GM21737 (cell line): ENCODE data around the gene TRAF7.
"Not testable (repeated sequence)": the region's sequence is repeated elsewhere in the genome, so short reads cannot be mapped to it uniquely, and the experiment has no call there.

Experiments
- ATAC-seq: cut with Tn5 transposase; IDR thresholded peaks from one replicate; pipeline ENCODE4 v1.9.1; 2021; ENCODE audit warnings: mild to moderate bottlenecking, moderate library complexity; ENCODE audit not compliant: unreplicated experiment

TRAF7 gene

DNA sequence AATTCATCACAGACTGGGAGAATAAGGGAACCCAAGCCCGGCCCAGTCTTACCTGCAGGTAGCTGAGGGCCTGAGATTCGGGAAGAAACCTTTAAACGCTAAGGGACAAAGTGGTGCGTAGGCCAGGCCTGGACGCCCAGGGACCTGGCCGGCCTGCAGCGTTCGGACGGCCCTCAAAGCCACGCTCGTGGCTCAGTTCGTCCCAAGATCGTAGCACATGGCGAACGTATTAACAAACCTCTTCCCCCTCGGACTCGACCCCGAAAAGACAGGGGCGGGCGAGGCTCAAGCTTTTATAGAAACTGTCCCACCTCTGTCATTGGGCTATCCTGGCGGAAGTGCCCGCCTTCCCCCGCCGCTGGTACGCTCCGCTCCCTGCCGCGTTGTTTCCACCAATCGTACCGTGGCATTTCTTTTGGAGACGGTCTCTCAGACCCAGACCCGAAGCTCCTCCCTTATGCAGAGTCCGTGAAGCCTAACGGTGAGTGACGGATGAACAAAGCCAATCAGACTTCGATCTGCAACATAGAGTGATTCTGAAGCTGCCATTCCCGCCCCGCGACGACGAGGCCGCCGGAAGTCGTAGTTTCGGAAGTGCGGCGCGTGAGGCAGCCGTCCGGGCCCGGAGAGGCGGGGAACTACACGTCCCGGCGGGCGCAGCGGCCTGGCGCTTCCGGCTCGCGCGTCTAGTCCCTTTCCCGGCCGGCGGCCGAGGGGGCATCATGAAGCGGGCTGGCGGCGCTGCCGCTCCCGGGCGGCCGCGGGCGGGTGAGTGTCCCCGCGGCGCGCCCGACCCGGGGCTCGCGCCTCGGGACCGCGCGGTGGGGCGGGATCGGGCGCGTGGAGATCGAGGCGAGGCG is at the start of gene TRAF7:
TRAF7 (plus strand) TSS at position 692 of the 860 bp plus-strand sequence. CDS start 8,139 bp downstream, outside the sequence.
- peak; percentile 83 for ATAC-seq

DNA sequence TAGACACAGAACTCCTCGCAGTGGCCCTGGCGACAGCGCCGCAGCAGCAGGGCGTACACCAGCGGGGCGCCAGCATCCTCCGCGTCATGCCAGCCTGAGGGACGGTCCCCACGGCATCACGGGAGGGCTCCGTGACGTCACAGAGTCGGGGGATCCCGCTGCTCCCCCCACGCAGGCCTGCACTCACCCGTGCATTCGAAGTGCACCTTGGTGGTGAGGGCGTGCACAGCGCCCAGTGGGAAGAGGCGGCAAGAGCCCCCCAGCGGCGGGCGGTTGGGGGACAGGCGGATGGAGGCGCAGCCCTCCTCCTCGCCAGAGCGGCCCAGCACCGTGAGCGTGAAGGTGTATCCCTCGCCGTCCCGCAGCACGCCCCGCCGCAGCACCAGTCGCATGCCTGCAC is 49.4 kb upstream of the TRAF7 start:
- not testable (repeated sequence) for ATAC-seq

DNA sequence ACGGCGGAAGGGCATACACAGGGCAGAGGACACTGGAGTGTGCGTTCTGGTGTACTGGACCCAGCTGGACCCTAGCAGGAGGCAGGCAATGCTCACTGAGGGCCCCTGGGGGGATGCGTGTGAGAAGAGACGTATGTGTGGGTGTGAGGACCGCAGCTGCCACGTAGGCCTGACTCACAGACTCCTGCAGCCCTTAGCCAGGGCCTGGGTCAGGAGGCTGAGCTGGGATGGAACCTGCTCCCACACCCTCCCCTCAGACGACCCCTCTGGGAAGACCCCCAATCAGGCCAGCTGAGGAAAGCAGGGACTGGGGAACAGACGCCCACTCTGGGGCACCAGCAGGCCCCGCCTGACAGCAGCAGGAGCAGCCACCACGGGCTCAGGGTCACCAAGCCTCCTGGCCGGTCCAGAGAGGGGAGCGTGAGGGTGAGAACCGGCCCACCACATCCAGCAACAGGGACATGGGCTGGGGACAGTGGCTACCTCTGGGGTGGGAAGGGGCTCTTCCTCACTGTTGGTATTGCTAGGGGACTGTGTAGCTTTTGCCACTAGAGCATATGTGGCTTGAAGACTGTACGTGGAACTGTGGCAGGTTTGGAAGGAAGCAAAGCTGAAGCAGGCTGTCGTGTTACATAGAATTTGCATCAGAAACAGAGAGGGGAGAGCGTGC is 48.3 kb upstream of the TRAF7 start:
- not testable (repeated sequence) for ATAC-seq

DNA sequence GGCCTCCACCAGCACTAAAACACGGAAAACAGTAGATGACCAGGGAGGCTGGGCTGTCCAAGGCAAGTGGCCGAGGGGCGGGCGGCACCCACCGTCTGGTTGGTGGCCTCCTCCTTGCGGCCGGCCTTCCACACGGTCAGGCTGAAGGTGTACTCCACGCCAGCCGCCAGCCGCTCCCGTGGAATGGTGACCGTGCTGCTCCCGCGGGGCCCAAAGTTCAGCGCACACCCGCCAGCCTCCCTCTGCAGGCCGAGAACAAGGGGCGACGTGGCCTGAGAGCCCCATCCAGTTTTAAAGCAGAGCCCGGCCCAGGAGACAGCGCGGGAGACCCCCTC is 47.8 kb upstream of the TRAF7 start:
- ATAC-seq: not testable (repeated sequence)

DNA sequence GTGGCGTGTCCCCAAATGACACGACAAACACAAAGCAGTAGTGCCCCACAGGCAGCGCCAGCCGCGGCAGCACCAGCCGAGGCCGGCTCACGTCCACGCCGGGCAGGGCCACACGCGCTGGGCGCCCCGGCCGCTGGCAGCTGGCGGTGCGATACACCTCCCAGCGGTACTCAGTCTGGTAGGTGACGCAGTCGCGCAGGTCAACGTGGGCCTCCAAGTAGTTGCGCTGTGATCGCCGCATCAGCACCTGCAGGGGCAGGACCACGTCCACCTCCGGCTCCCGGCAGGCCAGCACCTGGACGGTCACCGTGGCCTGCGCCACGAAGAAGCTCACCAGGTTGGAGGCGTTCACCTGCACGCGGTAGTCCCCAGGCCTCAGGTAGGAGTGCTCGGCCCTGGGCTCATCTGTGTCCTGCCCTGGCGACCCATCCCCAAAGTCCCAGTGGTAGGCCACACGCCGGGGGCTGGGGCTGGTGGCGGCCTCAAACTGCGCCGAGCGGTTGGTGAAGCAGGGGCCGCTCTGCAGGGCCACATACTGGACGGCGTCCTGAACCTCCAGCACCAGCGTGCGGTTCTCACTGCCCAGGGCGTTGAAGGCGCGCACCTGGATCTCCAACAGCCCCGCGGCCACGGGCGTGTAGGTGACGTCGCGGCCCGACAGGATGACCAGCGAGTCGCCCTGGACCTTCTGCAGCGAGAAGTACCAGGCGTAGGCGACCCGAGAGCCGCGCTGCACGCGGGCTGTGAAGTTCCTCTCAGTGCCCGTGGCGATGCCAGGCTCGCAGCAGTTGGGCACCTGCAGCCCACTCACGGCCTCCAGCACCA is 46.9 kb upstream of the TRAF7 start:
- not testable (repeated sequence) for ATAC-seq

DNA sequence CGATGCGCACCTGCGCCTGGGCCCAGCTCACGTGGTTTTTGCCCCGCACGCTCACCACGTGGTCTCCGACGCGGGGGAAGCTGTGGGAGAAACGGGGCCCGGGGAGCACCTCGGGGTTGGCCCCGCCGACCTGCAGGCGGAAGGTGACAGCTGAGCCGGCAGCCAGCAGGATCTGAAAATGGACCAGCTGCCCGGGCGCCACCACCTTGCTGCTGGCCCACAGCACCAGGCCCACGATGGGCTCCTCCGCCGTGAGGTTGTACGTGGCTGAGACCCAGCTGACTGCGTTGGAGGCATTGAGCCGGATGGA is 46.4 kb upstream of the TRAF7 start:
- not testable (repeated sequence) for ATAC-seq

DNA sequence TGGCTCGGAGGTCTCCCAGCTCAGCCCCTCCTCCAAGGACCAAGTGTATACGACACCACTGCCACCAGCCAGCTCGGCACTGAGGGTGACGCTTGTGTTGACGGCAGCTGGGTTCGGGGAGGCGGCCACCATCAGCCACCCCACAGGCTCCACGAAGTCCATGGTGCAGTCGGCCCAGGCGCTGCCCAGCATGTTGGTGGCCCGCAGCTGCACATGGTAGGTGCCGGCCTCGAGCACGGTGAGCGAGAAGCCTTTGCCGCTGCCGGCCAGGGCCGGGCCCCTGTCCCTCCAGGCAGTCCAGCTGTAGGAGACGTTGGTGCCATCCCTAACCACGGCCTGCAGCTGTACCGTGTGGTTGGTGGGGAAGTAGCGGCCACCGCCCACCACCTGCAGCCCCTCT is 45.7 kb upstream of the TRAF7 start:
- not testable (repeated sequence) for ATAC-seq

DNA sequence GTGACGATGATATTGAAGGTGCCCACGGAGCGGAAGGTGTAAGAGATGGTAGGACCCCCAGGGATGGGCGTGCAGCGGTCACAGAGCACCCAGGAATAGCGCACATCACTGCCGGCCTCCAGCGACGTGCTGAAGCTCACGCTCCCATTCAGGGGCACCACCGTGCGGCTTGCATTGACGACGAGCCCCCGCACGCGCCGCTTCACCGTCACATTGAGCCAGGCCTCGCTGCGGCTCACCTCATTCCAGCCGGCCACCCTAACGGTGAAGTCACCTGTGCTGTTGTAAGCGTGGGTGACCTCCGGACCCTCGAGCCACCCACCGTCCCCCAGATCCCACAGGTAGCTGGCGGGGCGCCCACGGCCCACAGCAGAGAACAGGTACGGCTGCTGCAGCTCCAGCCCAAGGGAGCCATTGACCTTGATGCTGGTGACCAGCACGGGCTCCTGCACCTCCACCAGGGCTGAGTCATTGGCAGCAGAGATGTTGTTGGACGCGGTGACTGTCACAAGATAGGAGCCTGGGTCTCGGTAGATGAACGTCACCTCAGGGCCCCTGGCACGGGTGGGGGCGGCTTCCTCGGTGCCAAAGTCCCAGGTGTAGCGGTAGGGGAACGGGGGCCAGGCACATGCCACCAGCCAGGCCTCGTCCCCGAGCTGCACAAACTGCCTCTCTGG is 45.1 kb upstream of the TRAF7 start:
- not testable (repeated sequence) for ATAC-seq

DNA sequence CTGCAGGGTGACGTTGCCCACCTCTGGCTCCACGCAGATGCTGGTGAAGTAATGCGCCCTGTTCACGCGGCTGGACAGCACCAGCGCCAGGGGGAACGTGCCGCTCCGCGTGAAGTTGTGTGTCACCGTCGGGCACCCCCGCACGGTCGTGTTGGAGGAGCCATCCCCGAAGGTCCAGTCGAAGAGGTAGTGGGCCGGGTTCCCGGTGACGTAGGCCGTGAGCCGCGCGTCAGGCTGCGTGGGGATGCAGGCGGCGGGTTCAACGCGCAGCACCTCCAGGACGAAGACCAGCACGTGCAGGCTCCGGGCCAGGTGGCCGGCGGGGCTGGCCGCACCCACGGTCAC is 44.6 kb upstream of the TRAF7 start:
- ATAC-seq: not testable (repeated sequence)

DNA sequence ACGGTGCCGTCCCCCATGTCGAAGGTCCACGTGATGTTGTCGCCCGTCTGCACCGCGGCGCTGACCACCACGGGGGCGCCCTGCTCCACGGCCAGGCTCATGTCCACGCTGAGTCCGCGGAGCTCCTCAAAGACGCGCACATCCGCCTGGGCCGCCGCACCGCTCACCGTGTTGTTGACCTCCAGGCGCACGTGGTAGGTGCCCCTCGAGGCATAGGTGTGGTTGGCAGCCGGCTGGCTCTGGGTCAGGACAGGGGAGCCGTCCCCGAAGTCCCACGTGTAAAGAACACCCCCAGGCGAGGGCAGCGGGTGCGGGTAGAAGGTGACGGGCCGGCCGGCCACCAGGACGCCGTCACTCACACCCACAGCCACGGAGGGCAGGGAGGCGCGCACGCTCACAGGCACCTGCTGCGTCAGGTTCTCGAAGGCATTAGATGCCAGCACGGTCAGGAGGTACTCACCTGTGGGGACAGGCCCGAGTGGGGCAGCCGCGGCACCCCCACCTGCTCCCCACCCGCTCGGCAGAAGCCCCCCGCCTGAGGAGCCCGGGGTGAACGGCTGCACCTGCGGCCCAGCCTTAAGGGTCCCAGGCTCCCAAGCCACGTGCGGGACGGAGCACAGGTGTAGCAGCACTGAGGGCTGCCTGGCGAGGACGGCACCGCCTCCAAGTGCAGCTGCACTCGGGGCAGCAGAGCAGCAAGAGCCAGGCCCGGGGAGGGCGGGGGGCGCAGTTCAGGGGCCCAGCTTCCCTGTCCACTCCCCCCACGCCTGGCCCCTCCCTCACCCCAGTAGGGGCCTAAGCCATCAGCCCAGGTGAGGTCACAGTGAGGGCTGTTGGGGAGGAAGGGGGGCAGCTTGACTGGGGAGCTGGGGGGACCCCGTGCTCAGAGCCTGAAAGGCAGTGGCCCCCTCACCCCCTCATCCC is 43.9 kb upstream of the TRAF7 start:
- ATAC-seq: not testable (repeated sequence)

DNA sequence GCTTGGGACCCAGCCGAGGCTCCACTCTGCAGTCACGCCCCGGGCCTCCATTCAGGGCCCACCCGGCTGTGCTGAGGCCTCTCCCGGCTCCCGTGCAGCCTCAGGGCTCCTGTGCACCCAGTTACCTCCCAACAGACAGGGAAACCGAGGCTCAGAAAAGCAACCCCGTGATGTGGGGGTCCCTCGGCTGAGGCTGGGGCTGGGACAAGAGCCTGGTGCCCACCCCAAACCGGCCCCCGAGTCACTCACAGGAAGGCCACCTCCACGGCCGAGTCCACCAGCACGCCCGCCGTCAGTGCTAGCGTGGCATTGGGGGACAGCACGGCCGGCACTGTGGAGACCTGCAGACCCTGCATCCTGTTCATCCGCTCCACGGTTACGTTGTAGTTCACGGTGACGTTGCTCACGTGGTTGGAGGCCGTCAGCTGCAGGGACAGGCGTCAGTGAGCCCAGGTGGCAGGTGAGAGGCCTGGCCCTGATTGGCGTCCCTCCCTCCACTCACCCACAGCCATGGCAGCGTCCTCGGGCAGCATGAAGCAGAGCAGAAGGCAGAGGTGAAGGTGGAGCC is 43.0 kb upstream of the TRAF7 start:
- not testable (repeated sequence) for ATAC-seq

DNA sequence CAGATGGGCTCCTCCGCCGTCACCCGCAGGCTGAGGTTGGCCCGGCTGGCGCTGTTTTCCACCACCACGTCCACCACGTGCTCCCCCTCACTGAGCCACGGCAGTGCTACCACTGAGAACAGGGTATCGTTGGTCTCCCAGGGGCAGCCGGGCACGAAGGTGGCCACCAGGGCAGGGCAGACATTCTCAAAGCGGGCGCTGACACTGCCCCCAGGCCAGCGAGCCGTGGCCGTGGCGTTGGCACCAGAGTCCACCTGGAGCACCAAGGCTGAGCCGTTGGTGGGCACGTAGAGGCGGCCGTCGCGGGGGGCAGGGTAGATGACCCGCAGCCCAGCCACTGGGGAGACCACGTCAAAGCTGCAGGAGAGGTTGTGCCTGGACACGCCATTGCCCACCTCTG is 41.4 kb upstream of the TRAF7 start:
- not testable (repeated sequence) for ATAC-seq

DNA sequence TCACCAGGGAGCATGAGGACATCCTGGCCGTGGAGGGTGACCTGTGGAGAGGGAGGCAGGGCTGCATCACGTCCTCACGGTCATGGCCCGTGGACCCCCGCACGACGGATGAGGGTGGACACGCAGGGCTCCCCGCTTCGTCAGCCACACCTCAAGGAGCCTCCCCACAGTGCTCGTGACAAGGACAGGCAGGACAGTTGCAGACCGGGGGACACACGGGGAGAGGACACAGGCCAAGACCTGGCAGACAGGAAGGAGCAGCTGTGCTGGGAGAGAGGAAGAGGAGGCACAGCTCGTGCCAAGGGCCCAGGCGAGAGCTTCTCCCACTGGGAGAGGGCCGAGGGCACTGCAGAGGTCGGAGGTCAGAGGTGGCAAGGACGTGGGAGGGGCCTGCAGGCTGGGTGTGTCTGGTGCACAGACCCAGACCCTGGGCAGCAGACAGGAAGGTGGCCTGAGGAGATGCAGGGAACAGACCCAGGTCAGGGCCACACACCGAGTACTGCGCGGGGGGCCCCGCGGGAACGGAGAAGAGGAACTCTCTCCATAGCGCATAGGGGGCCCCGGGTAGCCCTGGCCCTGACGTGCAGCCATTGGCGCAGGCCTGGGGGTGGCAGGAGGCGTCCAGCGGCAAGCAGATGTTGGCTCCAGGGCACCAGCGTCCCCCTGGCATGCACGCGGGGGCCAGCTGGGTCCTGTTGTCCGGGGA is 40.5 kb upstream of the TRAF7 start:
- ATAC-seq: not testable (repeated sequence)

DNA sequence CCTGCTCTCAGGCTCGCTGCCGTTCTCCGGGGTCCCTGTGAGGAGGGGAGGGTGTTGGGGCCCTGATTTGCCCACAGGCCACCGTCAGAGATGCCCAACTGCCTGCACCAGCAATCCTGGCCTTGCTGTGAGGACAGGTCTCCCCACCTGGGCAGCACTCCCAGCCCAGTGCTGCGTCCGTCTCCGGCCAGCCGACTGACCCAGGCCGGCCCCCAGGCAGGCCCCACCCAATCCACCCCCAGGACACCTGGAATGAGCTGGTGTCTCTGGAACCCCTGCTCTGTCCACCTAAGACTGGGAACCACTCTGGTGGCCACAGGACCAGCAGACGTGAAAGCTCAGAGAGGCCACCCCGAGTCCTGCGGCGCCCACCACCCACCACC is 40.0 kb upstream of the TRAF7 start:
- no peak for ATAC-seq

DNA sequence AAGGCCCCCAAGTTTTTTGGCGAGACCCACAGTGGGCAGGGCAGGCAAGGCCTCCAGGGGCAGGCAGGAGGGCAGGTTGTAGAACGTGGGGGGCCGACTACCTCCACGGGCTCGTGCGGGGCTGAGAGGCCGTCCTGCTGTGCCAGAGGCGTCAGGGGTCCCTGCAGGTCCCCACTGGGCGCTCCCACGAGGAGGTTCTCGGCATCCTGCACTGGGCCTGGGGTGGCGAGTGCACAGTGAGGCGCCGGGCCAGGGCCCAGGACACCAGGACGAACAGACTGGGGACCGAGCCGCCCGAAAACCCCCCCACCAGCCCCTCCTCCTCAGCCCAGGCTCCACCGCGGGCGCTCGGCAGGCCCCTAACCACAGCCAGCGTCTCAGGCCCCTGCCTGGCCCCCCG is 39.2 kb upstream of the TRAF7 start:
- not testable (repeated sequence) for ATAC-seq

DNA sequence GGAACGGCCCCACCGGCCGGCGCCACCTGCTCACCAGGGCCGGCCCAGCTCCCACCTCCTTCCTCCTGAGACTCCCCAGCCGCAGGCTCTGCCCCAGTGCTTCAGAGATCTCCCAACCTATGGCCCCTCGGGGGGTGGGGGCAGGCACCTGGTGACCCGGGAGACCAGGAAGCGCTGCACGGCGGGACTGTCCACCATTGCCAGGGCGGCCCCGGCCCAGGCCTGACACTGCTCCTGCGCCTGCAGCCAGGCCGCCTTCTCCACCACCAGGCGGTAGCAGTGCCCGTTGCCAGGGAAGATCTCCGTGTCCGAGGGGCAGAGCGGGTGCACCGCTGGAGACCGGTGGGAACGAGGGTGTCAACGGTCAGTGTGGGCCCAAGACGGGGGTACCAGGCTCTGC is 38.2 kb upstream of the TRAF7 start:
- ATAC-seq: not testable (repeated sequence)

DNA sequence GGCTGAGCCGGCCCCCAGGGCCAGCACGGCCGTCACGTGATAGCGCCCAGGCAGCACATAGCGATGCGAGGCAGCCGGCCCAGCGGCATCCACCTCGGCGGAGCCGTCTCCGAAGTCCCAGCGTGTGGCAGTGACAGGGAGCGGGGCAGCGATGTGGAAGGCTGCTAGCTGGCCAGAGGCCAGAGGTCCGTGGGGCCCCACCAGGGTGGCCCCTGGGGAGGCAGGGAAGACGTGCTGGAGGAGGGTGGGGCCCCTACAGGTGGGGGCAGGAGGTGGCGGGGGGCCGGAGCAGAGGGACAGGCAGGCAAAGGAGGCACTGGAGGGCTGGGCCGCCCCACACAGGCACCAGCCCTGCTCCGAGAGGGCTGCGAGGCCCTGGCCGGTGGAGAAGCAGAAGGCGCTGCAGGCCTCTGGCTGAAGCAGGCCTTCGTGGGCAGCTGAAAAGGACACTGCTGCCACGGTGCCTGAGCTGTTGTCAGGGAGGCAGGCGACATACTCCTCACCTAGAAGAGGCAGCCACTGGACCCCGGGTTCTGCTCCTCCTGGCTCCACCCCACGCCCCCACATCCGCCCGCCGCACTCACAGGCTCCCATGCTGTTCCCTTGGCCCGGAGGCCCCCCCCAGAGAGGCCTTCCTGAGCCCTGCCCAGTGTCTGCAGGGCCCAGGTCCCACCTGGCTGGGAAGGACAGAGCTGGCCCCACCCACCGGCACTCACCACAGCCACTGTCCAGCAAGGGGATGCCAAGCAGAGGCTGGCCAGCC is 37.4 kb upstream of the TRAF7 start:
- not testable (repeated sequence) for ATAC-seq

DNA sequence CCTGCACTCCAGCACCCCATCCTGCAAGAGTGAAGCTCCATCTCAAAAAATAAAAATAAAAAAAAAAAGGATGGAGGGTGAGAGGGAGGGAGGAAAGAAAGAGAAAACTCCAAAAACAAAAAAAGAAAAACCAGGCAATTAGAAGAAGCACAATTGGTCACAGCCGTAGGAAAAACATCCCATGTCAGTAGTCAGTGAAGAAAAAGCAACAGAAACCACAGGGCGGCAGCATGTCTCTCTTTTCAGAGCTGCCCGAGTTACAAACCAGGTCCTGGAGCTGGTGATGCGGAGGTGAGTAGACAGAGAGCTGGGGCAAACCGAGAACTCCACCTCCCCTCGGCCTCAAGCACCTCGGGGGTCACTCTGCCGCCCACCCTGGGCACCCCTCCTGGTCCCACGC is 34.3 kb upstream of the TRAF7 start:
- ATAC-seq: not testable (repeated sequence)
